HTR-8/SVneo (cell line): ENCODE results near the gene ECT2L.
A peak's percentile ranks its signal among the peaks of the same experiment; 100 is the strongest.

ENCODE experiments used
- DNase-seq: peaks from one replicate; pipeline ENCODE4 v3.0.0; 2011; ENCODE audit warnings: low spot score, mixed read lengths; ENCODE audit not compliant: insufficient read length
- FAIRE-seq: peaks from 2 replicates; lab custom pipeline; 2011; peaks lifted over from hg19 to GRCh38; lab: Jason Lieb, UNC

ECT2L gene

DNA sequence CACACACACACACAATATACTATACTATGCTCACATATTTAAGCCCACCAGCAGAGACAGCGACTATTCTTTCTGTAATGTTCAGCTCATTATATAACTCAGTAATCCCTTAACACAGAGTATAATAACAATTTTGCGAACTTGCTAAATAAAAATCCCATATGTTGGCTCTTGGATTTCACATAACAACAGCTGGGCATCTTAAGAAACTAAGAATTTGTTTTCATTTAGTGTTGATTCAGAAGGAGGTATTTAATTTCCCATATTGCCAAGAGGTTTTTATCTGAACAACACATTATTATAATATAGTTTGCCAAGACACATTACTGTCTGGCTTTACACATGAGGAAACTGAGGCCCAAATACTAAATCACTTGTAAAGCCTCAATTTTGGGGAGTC, 7.4 kb downstream of the ECT2L start:
- FAIRE-seq (no peak), DNase-seq (no peak)

DNA sequence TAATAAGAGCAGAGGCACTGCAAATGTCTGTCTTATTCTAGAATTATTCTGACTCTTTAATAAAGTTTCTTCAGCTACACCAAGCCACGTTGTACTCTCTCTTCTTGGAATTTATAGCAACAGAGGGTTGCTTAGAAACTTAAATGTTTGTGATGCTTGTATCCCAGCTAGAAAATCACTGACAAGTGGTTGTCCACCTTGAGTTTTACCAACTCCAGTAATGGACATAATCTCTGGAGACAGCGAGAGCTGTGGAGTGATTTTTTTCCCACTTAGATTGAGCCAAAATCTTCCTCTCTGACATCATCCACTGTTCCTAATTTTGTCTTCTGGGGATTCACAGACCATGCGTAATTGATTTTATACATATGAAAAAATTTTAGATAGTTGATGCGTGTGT, 8.0 kb downstream of the ECT2L start:
- no peak for FAIRE-seq
- no peak for DNase-seq

DNA sequence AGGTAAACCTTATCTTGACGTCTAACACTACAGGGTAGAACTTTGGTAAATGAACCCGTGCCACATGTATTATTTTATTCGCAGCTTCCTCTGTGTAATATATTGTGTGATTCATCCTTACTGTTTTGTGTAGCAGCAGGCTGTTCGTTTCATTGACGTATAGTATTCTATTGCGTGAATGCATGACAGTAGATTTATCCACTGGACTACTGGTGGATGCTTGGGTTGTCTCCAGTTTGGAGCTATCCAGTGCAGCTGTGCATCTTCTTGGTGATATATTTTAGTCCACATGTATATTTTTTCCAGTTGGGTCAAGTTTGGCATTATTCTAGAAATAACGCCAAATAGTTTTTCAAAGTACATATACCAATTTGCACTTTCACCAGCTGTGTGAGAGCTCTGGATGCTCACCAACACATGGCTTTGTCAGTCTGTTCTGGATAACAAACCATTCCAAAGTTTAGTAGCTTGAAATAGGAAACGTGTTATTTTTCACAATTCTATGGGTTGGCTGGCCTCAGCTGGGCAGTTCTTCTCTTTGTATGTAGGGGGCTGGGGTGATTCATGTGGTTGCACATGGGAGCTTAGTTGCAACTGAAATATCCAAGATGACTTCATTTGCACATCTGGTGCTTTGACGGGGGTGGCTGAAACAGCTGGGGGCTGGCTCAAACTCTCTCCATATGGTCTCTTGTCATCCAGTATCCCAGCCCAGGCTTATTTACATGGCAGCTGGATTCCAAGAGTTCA, 9.3 kb downstream of the ECT2L start:
- FAIRE-seq = no peak

DNA sequence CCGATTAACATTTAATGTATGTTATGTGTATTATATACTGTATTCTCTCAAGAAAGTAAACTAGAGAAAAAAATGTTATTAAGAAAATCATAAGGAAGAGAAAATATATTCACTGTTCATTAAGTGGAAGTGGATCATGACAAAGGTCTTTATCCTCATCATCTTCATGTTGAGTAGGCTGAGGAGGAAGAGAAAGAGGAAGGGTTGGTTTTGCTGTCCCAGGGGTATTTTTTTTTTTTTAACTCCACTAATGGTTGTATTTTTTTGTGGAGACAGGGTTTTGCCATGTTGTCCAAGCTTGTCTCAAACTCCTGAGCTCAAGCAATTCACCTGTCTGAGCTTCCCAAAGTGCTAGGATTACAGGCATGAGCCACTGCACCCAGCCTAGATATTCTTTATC, 11.0 kb downstream of the ECT2L start:
- DNase-seq (no peak), FAIRE-seq (no peak)

More for the DNA sequence above, 9.3 kb downstream of the ECT2L start:
- no peak for DNase-seq

DNA sequence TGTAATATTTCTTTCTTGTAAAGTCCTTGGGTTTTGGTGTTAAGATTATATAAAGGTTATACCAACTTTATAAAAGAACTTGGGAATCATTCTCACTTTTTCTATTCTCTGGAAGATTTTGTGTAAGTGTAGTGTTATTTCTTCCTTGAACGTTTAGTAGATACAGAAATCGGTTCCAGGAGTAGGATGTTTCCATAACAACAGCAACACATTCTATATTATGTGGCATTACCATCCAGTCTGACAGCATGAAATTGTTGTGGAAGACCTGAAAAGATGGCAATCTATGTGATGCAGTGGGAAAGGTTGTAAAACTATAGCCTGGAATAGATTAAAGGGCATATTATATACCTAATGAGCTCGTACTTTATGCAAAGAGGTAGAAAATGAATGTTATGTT, 13.8 kb downstream of the ECT2L start:
- FAIRE-seq = no peak

DNA sequence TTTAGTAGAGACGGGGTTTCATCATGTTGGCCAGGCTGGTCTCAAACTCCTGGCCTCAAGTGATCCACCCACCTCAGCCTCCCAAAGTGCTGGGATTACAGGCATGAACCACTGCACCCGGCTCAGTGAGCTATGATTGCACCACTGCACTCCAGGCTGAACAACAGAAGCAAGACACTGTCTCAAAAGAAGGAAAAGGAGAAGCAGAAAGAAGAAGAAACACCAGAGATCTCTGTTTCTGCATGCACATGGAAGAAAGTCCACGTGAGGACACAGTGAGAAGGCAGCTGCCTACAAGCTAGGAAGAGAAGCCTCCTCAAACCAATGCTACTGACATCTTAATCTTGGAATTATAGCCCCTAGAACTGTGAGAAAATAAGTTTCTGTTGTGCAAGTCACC, 16.0 kb downstream of the ECT2L start:
- FAIRE-seq = no peak
- DNase-seq = no peak

More for the DNA sequence above, 13.8 kb downstream of the ECT2L start:
- no peak for DNase-seq

DNA sequence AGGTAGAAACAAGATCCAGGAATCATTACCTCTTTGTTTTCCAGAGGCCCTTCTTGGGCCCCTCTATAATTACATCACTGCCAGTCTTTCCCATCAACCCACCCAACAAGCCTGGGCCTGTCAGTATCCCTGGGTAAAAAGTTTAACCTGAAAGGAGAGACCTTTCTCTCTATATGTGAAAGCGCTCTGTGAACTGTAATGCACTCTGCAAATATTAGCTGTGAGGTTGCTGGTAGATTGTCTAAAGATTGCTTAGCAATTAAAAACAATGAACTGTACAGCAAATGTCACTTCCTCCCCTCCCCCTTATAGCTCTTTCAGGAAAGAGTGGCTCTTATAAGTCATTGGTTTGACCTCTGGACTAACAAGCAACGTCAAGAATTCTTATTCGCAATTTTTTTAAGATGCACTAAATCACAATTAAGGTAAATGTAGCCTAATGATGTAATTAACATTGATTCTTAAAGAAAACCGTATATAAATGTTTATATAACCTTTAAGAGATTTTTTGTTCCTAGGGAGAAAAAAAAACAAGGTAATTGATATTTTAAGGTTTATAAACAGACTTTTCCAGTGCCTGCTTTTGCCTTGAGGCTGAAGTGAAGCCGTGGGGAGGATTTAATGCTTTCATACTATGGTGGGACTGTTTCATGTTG, 18.4 kb downstream of the ECT2L start:
- FAIRE-seq (no peak), DNase-seq (no peak)

DNA sequence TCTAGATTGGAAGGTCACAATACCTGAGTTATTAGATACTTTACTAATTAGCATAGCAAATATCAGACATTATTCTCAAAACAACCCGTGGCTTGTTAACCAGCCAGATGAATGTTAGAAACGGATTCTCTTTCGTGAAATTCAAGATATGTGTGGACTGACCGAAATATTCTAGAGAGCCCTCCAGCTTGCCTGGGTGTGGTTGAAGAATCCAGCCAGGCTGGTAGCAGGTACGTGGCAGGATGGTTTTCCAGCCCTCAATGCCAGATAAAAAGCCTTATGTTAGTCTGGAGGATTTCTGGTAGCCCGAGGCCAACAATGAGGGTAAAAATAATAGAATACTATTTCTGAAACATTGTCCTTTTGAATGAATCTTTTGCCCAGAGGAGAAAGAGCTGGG, 19.3 kb downstream of the ECT2L start:
- FAIRE-seq (no peak), DNase-seq (no peak)

DNA sequence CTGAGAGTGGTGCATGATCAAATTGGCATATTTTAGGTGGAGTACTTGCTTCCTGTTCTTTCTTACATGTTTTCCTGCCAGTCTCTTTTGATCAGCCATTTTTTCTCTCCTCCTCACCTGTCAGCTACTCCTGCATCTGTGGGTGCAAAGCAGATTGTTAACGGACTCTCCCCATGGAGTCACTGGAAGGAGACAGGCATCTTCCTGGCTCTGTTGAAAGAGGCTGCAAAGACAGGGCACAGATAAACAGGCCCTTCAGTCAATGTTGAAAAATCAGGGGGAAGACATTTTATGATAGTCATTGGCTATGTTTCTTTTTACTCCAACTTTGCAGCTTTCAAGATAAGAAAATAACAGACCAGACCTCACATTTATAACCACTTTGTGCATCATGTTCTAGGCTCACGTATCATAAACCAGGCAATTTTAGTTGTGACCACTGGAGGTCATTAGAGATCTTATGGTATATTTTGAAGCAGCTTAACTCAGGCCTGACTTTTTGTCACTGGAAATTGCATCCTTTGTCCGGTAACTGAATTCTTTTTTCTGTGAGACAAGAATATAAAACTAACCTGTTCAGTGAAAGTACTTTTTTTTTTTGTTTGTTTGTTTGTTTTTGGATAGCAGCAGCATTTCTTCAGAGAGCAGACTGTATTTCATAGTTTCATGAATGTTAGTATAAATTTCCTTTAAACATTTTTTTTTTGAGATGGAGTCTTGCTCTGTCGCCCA, 20.1 kb downstream of the ECT2L start:
- FAIRE-seq = no peak

DNA sequence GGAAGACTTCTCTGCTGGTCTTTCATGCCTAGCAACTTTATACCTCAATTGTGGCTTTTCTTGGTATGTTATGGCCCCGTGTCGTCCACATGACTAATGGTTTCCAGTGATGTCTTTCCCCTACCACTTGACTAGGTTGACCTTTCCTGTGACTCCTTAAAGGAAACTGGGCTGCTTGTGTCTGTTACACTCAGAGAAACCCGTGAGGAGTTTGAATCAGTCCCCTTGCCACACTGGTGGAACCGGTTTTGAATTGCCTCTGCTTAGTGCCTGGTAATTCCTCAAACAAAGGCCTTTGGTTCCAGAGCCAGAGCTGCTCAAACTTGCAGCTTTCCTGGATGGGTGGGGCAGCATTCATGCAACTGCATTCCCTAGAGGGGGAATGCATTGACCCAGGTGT, 21.9 kb downstream of the ECT2L start:
- no peak for FAIRE-seq
- peak; percentile 12 for DNase-seq

More for the DNA sequence above, 20.1 kb downstream of the ECT2L start:
- peak; percentile 63 for DNase-seq

DNA sequence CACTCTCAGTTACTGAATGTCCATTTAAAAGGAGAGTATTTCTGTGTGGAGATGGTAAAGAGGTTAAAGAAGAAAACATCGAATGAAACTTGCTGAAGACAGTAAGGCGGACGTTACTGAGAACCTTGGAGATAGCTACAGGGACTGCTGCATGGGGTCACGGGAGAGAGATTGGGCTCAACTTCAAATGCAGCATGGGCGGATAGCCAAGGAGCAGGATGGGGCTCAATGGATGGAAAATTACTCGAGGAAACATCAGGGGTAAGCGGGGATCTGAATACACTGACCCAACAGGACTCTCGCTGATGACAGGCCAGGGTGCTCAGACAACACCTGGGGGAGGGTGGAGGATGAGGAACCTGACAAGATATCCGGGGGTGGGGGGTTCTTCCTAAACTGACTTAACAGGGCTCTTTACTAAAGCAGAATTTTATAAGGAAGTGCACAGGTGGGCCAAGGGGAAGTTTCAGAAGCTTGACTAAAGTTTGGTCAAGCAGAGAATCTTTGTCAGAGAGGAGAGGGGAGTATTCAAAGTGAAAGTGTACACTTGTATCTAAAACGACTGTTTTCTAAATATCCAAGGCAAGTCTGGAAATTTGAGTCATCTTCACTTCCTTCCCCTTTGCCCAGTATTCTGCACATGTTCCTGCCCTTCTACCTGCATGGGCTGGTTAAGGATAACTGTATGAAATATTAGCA, 22.8 kb downstream of the ECT2L start:
- FAIRE-seq (no peak), DNase-seq (no peak)

DNA sequence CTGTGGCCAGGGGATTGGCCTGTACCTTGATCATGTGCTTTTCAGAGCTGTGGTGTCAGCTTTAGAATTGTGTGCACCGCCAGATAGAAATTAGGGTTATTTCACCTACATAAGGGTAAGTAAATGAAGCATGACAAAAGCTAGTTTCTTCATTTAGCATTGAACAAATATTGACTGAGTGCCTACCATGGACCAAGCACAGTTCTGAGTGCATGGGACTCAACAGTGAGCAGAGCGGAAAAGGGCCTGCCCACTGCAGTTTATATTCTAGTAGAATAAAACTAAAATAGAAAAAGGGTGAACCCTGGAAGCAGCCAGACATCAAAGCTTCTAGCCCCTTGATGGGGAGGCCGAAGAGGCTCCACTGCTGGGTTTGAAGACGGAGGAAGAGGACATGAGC, 25.6 kb downstream of the ECT2L start:
- DNase-seq = no peak
- FAIRE-seq = no peak

DNA sequence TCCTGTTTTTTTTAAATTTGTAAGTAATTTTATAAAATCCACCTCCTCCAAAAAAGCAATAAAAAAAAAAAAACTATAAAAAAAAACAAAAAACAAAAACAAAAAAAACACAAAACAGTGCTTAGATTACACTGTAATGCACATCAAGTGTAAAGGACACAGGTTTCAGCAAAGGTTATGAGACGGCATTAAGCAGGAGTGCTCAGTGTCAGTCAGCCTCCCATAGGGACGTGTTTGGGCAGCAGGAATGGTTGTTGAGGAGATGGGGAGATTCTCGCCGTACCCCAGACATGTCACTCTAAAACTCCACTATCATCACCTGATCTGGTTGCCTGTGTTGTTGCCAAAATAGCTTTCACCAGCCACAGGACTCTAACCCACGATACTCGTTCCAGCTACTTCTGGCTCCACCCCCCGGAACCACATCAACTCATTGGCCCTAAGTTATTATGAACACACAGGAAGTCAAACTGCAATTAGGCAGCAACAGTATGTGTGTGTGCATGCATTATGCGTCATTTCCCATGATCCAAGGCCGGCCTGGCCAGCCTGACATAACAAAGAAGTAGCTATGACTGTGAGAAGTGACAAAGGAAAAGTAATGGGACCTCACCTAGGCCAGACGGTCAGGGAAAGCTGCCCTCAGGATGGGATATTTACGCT, 28.7 kb downstream of the ECT2L start:
- FAIRE-seq = no peak
- no peak for DNase-seq

DNA sequence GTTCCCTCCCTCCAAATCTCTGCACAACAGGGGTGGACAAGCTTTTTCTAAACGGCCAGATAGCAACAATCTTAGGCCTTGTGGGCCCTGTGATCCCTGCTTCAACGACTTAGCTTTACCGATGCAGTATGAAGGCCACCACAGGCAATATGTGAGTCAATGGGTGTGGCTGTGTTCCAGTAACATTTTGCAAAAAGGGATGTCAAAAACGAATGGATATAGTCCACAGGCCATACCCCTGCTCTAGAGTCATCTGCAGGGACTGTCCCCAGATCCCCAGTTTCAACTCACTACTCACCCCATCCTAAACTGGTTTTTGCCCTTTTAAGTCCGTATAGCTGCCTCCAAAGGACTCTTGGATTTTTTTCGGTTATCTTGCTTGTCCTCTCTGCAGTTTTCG, 34.4 kb downstream of the ECT2L start:
- DNase-seq (no peak), FAIRE-seq (no peak)

DNA sequence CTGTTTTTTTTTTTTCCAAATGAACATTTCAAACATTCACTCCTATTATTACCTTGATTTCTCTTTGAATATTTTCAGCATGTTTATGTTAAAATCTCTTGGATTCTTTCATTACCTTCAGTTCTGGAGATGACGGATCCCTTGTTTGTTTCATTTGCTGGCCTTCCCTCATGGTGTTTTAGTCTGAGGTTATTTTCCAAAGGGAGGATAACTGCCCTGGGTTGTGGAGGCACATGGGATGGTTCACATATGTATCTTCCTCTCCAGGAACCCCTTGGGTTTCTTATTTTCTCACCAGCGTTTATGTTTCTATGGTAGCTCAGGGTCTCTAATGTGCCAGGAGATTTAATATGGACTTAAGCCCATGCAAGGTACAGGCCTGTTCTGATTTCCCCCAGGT, 36.3 kb downstream of the ECT2L start:
- DNase-seq (no peak), FAIRE-seq (no peak)

DNA sequence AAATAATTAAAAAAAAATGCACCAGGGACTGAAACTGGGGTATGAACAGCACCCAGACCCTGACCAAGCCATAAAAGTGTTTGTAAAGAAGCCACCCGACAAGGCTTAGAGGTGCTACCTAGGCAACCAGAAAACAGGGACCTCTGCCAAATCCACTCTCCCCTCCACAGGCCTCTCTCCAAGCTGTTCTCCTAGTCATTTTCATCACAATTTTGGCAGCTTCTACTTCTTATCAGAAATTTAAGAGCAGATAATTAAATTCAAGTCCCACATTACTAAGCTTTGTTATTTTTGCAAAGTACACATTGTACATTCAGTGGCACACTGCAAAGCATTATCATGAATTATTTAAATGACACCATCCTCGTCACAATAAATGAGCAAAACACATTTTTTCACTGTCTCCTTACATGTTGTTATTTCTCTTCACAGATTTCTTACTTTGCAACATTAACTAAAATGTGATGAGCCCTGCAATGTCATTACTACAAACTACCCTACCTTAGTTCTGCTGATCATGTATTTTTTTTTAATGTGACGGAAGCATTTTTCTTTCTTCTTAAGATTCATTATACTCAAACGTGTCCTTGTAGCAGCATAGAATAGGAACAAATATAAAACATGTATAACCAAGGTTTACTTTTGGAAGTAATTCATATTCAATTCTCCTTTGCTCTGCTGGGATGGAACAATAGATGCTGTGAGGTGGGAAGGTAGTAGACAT, 38.1 kb downstream of the ECT2L start:
- DNase-seq = no peak
- FAIRE-seq = no peak

DNA sequence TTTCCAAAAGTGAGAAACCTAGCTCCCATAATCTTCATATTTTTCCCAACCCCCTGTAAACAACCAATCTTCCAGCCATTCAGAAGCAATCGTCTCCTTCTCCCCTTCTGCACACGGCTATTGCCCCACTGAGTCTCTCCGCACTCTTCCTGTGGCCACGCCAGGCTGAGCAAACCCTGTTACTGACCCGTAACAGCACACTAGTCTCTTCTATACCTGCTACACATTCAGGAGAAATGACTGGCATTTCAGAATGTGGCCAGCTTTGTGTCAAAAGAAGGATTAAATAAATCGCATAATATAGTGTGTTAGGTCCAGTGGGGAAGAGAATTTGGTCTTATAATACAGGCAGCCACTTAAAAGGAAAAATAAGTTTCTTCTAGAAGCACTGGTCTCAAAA, 41.4 kb downstream of the ECT2L start:
- no peak for FAIRE-seq
- DNase-seq = no peak

DNA sequence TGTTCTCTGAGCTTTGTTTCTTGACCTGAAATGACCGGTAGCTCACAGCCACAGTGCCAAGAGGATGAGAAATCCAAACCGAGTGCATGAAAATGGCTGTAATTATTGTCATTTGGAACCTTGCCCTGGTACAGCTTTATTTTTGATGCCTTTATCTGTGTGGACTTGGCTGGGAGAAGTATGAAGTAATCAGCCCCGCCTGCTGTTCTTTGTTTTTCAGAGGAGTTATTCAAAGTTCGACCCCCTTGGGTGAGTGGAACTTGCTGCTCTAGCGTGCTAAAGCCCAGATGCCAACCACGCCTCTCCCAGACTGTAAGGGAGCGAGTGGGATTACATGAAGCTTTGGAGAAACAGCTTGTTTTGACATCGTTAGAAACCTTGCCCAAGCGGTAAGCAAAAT, 48.3 kb downstream of the ECT2L start:
- no peak for FAIRE-seq
- no peak for DNase-seq

DNA sequence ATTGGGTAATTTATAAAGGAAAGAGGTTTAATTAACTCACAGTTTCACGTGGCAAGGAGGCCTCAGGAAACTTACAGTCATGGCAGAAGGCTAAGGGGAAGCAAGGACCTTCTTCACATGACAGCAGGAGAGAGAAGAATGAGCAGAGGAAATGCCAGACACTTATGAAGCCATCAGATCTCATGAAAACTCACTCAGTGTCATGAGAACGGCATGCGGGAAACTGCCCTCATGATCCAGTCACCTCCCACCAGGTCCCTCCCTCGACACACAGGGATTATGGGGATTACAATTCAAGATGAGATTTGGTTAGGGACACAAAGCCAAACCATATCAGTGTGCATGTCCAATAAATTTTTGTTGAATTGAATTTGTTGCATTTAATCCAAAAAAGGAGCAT, 52.0 kb downstream of the ECT2L start:
- DNase-seq = no peak
- FAIRE-seq = no peak

DNA sequence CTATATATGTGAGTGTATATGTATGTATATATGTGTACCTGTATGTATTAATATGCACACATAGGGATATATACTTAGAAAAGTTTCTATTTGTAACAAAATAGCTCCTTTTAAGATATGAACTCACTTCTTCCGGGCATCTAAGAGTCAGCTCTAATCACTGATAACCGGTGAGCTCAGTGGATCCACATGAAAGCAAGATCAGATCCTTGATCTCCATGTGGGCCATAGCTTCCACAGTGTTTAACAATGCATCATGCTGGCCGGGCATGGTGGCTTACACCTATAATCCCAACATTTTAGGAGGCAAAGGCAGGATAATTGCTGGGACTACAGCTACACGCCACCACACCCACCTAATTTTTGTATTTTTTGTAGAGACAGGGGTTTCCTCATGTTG, 52.6 kb downstream of the ECT2L start:
- FAIRE-seq (no peak), DNase-seq (no peak)
